Tibial nerve (tissue), 4 donors: ENCODE measurements around the gene NRG2. TPM values are rescaled to one million over a fixed set of nuclear protein-coding genes. Genes with fewer than 3 reads are reported as not detected.

Experiments
- DNase-seq, 2 donors: peaks; one replicate each; pipeline ENCODE4 v3.0.0-alpha.2; 2019; ENCODE audit warnings: low spot score in 2 of 2
- H3K27ac ChIP-seq, 4 donors: fragments of 200-600 bp; sonication (generic) in 3 of 4; one replicate each; pipeline ENCODE4 v1.5.1; 2017 to 2019; ENCODE audit warnings: mild to moderate bottlenecking in 1 of 4
- H3K27me3 ChIP-seq, 2 donors: fragments of 200-600 bp; sonication (generic) in 1 of 2; one replicate each; pipeline versions ENCODE4 v1.5.1 to v1.6.0; 2017 to 2019
- H3K36me3 ChIP-seq, 3 donors: fragments of 200-600 bp; sonication (generic); one replicate each; pipeline ENCODE4 v1.5.1; 2018 to 2019
- H3K4me1 ChIP-seq, 4 donors: fragments of 200-600 bp; sonication (generic) in 3 of 4; one replicate each; pipeline ENCODE4 v1.5.1; 2017 to 2019
- H3K4me3 ChIP-seq, 4 donors: fragments of 200-600 bp; sonication (generic) in 3 of 4; one replicate each; pipeline ENCODE4 v1.5.1; 2017 to 2019; ENCODE audit warnings: mild to moderate bottlenecking in 1 of 4, moderate library complexity in 1 of 4
- H3K9me3 ChIP-seq, 4 donors: fragments of 200-600 bp; sonication (generic) in 3 of 4; one replicate each; pipeline ENCODE4 v1.5.1; 2017 to 2019
- EP300 ChIP-seq, 2 donors: sonication (generic); formaldehyde crosslinking; IDR thresholded peaks; one replicate each; pipeline ENCODE4 v1.6.1; 2017; ENCODE audit warnings: antibody characterized with exemption in 2 of 2, mild to moderate bottlenecking in 1 of 2
- POLR2A ChIP-seq, 2 donors: fragments of 450-650 bp; IDR thresholded peaks; one replicate each; pipeline ENCODE4 v1.6.1; 2017; ENCODE audit warnings: antibody characterized with exemption in 2 of 2, mild to moderate bottlenecking in 2 of 2, moderate library complexity in 2 of 2
- WGBS, 2 donors: methylation state at CpG; one replicate each; pipeline ENCODE4 v1.1.5; 2018; 5-methylcytosine and 5-hydroxymethylcytosine counted together
- total RNA-seq, 4 donors: library from RNA; depleted of rRNA; stranded (reverse); fragments of >200 nt; gene quantifications; one replicate each; pipeline ENCODE4 v1.1.0, GENCODE V29; 2016
- TF ChIP-seq, protein P1 (sequence below), 5 experiments: fragments of 200-600 bp in 3 of 5; fragments of 450-650 bp in 2 of 5; sonication (generic) in 3 of 5; IDR thresholded peaks; one replicate each; pipeline ENCODE4 v1.5.1; 2016 to 2019; ENCODE audit warnings: antibody characterized with exemption in 5 of 5, mild to moderate bottlenecking in 3 of 5, moderate library complexity in 2 of 5

NRG2 gene
- total RNA-seq, 4 donors from 2014 or later, result 2.0 to 5.1 (median 3.4) TPM

DNA sequence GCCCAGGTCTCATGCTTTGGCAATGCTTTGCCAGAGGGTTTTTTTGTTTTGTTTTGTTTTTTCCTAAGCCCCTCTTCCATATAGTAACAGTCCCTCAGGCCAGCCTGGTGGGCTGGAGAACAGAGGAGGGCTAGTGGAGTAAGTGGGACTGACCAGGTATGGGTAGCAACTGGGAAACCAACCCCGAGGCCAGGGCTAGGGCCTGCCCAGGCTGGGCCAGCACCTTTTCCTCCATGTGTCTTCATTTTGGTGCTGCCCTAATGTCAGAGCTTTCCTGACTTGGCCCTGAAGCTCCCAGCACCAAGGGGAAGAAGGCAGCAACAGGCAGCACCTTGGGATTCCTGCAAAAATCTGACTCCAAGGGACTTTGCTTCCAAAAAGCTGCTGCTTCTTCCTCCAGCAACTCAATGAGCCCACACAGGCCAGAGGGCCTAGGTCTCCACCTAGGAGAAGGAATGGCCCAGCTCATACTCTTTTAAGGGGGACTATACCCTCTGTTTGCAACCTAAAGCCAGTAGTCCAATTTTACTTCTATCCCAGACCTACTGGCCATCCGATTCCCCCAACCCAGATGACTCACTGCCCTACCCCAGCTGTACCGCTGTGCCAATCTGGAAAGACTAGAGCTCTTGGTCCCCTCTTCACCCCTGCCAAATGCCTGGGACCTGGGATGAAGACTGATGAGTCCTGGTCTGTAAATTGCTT lies 142.4 kb downstream of the NRG2 start:
- no peak overlapping the region for H3K27ac ChIP-seq
- peaks cover 0 to 34% of the 10 kb centered on the region in 2 donors for H3K27me3 ChIP-seq
- TF ChIP-seq POLR2A (IDR thresholded peaks at IDR 0.05) (no peak), EP300 (IDR thresholded peaks at IDR 0.05) (no peak)
- TF ChIP-seq, protein P1, sequence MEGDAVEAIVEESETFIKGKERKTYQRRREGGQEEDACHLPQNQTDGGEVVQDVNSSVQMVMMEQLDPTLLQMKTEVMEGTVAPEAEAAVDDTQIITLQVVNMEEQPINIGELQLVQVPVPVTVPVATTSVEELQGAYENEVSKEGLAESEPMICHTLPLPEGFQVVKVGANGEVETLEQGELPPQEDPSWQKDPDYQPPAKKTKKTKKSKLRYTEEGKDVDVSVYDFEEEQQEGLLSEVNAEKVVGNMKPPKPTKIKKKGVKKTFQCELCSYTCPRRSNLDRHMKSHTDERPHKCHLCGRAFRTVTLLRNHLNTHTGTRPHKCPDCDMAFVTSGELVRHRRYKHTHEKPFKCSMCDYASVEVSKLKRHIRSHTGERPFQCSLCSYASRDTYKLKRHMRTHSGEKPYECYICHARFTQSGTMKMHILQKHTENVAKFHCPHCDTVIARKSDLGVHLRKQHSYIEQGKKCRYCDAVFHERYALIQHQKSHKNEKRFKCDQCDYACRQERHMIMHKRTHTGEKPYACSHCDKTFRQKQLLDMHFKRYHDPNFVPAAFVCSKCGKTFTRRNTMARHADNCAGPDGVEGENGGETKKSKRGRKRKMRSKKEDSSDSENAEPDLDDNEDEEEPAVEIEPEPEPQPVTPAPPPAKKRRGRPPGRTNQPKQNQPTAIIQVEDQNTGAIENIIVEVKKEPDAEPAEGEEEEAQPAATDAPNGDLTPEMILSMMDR (IDR thresholded peaks at IDR 0.05), result no peak
- WGBS, 2 donors, result 81 to 91% methylated on average over 3 of the region's 3 CpGs
- peaks cover 0 to 28% (median 16%) of the 10 kb centered on the region in 4 donors for H3K4me1 ChIP-seq
- H3K9me3 ChIP-seq, result no peaks in the 10 kb centered on the region
- no peak overlapping the region for H3K4me3 ChIP-seq
- no peak for DNase-seq
- no peaks in the 10 kb centered on the region for H3K36me3 ChIP-seq

DNA sequence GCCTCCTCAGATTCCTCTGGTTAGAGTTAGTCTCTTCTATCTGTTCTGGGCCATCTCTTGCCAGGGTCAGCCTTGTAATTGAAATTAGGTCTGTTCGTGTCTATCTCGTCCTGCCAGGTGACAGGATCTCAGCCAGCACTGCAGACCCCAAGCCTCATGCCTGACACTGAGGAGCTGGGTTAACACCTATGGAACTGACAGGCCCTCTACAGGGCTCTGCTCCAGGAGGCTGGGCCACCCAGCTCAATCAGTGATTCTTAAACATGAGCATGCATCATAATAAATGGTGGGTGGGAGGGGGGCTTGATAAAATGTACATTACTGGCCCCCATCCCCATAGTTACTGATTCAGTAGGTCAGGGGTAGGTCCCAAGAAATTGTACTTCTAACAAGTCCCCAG lies 144.1 kb downstream of the NRG2 start:
- H3K9me3 ChIP-seq, result no peaks in the 10 kb centered on the region
- WGBS, 2 donors, result 89 to 95% methylated on average over 2 of the region's 2 CpGs
- no peak for DNase-seq

DNA sequence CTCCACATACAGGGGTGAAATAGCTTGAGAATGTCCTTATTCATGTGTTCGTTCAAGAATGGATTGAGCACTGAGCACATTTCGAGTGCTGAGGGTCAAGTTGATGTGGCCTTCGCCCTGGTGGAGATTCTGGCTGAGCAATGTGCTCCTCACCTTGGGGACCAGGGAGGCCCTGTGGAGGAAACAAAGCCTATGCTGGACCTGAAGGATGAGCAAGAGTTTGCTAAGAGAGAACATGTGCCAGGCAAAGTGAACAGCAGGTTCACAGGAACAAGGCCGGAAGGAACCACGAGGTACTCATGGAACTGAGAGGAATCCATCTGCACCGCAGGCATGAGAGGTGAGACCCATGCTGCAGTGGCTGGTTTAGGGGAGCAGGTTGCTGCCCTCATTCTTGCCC lies 145.1 kb downstream of the NRG2 start:
- 81 to 88% methylated on average over 6 of the region's 6 CpGs for WGBS, 2 donors
- H3K27ac ChIP-seq, result no peak overlapping the region
- TF ChIP-seq, protein P1 (IDR thresholded peaks at IDR 0.05), result no peak
- no peak for TF ChIP-seq EP300 (IDR thresholded peaks at IDR 0.05)
- TF ChIP-seq POLR2A (IDR thresholded peaks at IDR 0.05), result no peak

More for the DNA sequence above, 144.1 kb downstream of the NRG2 start:
- H3K4me1 ChIP-seq, result peaks cover 0 to 17% (median 5%) of the 10 kb centered on the region in 4 donors
- H3K4me3 ChIP-seq, result no peak overlapping the region
- H3K27ac ChIP-seq, result no peak overlapping the region
- peaks cover 0 to 20% of the 10 kb centered on the region in 2 donors for H3K27me3 ChIP-seq
- TF ChIP-seq EP300 (IDR thresholded peaks at IDR 0.05) (no peak), POLR2A (IDR thresholded peaks at IDR 0.05) (no peak)
- TF ChIP-seq, protein P1 (IDR thresholded peaks at IDR 0.05), result no peak
- H3K36me3 ChIP-seq, result no peaks in the 10 kb centered on the region

DNA sequence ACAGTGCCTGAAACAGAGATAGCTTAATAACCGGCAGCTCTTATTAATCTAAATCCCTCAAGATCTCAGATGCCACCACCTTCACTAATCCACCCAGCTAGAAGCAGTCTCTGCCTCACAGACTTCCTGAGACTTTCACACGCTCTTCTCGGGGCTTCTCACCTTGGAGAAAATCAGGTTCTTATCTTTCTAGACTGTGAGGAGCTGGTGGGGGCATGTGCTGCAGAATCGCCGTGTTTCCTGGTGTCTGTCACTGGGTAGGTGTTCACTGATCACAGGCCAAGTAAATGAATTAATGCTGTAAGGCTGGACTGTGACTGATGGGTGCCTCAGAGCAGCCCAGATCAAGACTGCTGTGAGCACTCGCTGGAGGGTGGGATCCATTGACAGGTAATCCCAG lies 145.8 kb downstream of the NRG2 start:
- Histone ChIP-seq H3K27ac (no peak overlapping the region), H3K4me3 (no peak overlapping the region), H3K27me3 (peaks cover 0 to 6% of the 10 kb centered on the region in 2 donors), H3K4me1 (peaks cover 0 to 8% (median 0%) of the 10 kb centered on the region in 4 donors), H3K36me3 (no peaks in the 10 kb centered on the region), H3K9me3 (no peaks in the 10 kb centered on the region)
- no peak for TF ChIP-seq POLR2A (IDR thresholded peaks at IDR 0.05)
- TF ChIP-seq, protein P1 (IDR thresholded peaks at IDR 0.05), result no peak
- TF ChIP-seq EP300 (IDR thresholded peaks at IDR 0.05), result no peak
- 88 to 97% methylated on average over 6 of the region's 6 CpGs for WGBS, 2 donors
- DNase-seq, result no peak

More for the DNA sequence above, 145.1 kb downstream of the NRG2 start:
- no peaks in the 10 kb centered on the region for H3K36me3 ChIP-seq
- H3K9me3 ChIP-seq, result no peaks in the 10 kb centered on the region
- H3K4me1 ChIP-seq, result peaks cover 0 to 8% (median 0%) of the 10 kb centered on the region in 4 donors
- H3K27me3 ChIP-seq, result peaks cover 0 to 12% of the 10 kb centered on the region in 2 donors
- no peak overlapping the region for H3K4me3 ChIP-seq
- DNase-seq, result no peak

DNA sequence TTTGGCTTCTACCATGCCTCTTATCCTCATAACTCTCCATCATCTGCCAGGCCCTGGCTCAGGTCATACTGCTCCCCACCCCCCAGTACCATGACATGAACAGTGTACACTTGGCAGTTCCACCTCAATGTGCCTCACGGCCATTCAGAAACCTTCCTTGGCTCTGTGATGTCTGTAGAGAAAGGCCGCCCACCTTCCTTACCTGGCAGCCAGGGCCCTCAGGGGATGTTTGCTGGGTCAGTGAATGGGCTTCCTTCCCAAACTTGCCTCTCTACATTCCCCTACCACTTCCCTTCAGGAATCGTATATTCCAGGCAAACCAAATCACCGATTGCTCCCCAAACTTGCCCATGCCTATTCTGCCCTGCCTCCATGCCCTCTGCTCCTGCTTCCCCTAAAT lies 146.4 kb downstream of the NRG2 start:
- peaks cover 0 to 8% (median 0%) of the 10 kb centered on the region in 4 donors for H3K4me1 ChIP-seq
- no peak for DNase-seq
- no peaks in the 10 kb centered on the region for H3K27me3 ChIP-seq
- H3K9me3 ChIP-seq, result no peaks in the 10 kb centered on the region
- TF ChIP-seq EP300 (IDR thresholded peaks at IDR 0.05) (no peak), POLR2A (IDR thresholded peaks at IDR 0.05) (no peak)
- no peak overlapping the region for H3K27ac ChIP-seq
- H3K4me3 ChIP-seq, result no peak overlapping the region
- H3K36me3 ChIP-seq, result no peaks in the 10 kb centered on the region
- 92 to 98% methylated on average over 4 of the region's 4 CpGs for WGBS, 2 donors
